ENCODE results near the gene CDS2.

CDS2 gene

GRCh38 chr20:5155404-5155803 is 28.6 kb downstream of the CDS2 start:
- Mint-ChIP-seq H3K4me3 (no peak overlapping the region), H3K4me1 (ENCODE audit: low read depth) (peaks cover 59% of the 10 kb centered on the region), H3K27ac (no peak overlapping the region), H3K9me3 (no peaks in the 10 kb centered on the region), H3K27me3 (no peaks in the 10 kb centered on the region), H3K36me3 (ENCODE audit: low read depth) (peaks cover 8% of the 10 kb centered on the region)

DNA sequence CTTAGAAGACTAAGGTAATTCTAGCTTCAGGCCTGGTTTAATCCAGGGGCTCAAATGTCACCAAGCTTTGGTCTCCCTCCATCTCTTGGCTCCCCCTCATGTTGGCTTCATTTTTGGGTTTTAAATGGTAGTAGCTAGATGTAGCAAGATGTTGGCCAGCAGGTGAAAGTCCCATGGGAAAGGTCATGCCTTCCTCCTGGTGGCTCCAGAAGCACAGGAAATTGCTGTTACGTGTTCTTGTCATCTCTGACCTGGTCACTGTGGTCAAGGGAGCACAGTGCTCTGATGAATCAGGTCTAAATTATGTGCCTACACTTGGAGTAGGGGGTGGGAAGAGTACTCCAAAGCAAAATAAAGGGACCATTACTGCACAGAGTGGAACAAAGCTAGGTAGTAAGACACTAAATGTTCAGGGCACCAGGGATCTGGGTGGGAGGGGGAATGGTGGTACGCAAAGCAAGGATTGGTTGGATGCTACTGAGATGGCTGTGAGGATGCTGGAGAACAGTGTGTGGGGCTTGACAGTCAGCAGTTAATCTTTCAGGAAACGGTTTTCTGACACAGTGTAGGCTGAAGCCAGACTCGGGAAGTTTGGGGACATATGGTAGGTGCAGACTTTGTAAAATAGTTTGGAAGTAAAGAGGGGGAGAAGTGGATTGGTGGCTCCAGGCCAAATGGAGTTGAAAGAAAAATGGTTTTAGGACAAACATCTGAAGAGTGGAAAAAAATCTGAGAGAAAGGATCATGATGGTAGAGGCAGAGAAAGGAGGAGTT is 30.1 kb downstream of the CDS2 start:
- Mint-ChIP-seq H3K27ac (no peak overlapping the region), H3K27me3 (no peaks in the 10 kb centered on the region), H3K9me3 (no peaks in the 10 kb centered on the region), H3K4me1 (ENCODE audit: low read depth) (peaks cover 67% of the 10 kb centered on the region), H3K36me3 (ENCODE audit: low read depth) (peaks cover 8% of the 10 kb centered on the region), H3K4me3 (no peak overlapping the region)

DNA sequence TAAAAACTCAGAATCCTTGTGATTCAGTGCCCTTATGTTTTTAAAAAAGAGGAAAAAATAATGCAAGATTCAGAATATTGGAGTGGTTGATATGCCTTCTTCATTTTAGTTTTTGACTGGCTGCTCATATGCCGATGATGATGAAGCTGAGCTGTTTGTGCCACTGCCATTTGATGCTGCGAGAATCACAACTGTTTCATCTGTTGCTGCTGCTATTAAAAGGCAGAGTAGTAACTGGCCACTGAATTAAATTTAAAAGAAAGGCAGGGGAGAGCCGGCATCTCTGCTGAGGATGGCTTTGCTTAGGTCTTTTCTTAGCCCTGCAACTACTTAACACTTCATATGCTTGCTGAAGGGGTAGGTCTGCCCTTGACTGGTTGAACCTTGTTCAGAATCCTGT is 33.1 kb downstream of the CDS2 start:
- Mint-ChIP-seq H3K9me3 (no peaks in the 10 kb centered on the region), H3K4me3 (no peak overlapping the region), H3K27me3 (no peaks in the 10 kb centered on the region), H3K4me1 (ENCODE audit: low read depth) (peaks cover 55% of the 10 kb centered on the region), H3K36me3 (ENCODE audit: low read depth) (peaks cover 5% of the 10 kb centered on the region), H3K27ac (no peak overlapping the region)

DNA sequence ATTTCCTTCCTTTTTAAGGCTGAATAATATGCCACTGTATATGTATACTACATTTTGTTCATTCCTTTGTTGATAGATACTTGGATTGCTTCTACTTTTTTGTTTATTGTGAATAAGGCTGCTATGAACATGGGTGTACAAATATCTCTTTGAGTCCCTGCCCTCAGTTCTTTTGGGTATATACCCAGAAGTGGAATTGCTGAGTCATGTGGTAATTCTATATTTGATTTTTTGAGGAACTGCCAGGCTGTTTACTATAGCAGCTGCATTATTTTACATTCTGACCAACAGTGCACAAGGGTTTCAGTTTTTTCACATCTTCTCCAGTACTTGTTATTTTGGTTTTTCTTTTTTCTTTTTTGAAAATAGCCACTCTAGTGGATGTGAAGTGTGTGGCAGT is 34.1 kb downstream of the CDS2 start:
- peaks cover 5% of the 10 kb centered on the region for H3K36me3 Mint-ChIP-seq (ENCODE audit: low read depth)
- H3K27ac Mint-ChIP-seq = no peak overlapping the region
- H3K27me3 Mint-ChIP-seq = no peaks in the 10 kb centered on the region
- H3K9me3 Mint-ChIP-seq = no peaks in the 10 kb centered on the region
- H3K4me1 Mint-ChIP-seq (ENCODE audit: low read depth) = peaks cover 55% of the 10 kb centered on the region
- no peak overlapping the region for H3K4me3 Mint-ChIP-seq

DNA sequence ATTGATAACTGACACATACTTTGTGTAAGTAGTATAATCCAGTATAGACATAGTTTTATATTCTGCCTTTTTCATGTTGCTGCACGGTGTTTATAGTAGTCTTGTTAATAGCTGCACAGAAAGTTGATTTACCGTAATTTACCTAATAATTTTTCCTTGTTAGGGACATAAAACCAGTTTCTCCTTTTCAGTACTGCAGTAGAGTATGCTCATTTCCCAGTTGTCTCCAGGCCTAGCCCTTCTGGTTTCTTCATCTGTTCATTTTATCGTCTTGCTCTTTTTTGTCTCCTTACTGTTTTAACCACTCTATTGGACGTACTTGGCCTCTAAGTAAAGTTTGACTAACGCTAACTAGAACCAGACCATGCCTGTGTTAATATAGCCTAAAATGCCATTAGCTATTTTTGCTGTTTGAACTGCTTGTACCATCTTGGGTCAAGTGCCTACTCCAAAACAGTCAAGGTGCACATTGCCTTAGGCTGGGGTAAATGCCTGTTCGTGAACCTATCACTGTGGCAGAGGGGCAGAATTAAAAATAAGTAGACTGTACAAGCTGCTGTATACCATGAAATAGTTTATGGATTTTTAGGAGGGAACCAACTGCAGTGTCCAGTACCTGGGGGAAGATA is 34.8 kb downstream of the CDS2 start:
- Mint-ChIP-seq H3K36me3 (ENCODE audit: low read depth) (no peaks in the 10 kb centered on the region), H3K4me3 (no peak overlapping the region), H3K4me1 (ENCODE audit: low read depth) (peaks cover 57% of the 10 kb centered on the region)

DNA sequence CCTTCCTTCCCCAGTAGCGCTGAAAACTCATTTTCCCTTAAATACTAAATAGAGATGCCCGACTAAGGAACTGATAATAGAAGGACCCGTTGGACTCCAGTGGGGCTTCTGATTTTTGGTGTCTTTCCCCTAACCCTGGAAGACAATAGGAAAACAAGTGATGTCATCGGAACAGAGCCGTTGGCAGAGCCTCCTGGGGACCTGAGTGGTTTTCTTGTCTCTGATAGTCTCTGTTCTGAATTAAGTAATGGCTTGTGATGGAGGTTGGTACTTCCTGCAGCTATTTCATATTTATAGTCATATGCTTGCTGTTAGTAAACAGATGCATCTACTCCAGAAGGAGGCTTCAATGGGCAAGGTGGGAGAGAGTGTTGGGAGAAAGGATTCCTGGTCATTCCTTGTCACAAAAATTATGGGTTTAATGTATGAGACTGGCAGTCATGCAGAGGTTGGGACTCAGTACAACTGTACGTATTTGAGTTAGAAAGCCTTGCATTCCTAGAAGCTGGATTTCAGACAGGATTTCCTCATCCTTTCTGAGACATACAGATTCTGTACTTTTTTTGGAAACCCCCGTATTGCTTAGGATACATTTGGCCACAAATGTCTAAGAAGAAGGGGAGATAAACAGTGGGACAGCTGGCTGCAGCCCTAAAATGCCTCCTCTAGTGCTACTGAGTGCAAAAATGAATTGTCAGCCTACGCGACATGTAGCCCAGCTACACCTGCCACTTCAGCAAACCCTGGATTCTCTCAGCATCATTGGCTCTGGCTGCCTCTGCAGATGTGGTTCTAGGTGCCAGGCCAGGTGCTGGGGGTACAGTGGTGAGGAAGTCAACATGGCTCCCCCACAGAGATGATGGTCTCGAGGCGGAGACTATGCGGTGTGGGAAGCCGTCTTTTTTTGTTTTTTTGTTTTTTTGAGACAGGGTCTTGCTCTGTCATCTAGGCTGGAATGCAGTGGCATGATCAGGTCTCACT is 38.1 kb downstream of the CDS2 start:
- H3K36me3 Mint-ChIP-seq (ENCODE audit: low read depth) = no peaks in the 10 kb centered on the region
- H3K4me1 Mint-ChIP-seq (ENCODE audit: low read depth) = peaks cover 78% of the 10 kb centered on the region
- H3K27ac Mint-ChIP-seq = no peak overlapping the region
- no peaks in the 10 kb centered on the region for H3K9me3 Mint-ChIP-seq
- no peaks in the 10 kb centered on the region for H3K27me3 Mint-ChIP-seq
- no peak overlapping the region for H3K4me3 Mint-ChIP-seq

More for the DNA sequence above, 34.8 kb downstream of the CDS2 start:
- H3K9me3 Mint-ChIP-seq = no peaks in the 10 kb centered on the region
- no peaks in the 10 kb centered on the region for H3K27me3 Mint-ChIP-seq
- no peak overlapping the region for H3K27ac Mint-ChIP-seq

GRCh38 chr20:5168651-5169396 is 42.0 kb downstream of the CDS2 start:
- Mint-ChIP-seq H3K27ac (peak overlapping the region; percentile 43), H3K4me3 (no peak overlapping the region), H3K27me3 (no peaks in the 10 kb centered on the region), H3K4me1 (ENCODE audit: low read depth) (peaks cover 76% of the 10 kb centered on the region), H3K36me3 (ENCODE audit: low read depth) (no peaks in the 10 kb centered on the region), H3K9me3 (no peaks in the 10 kb centered on the region)

- H3K9me3 Mint-ChIP-seq = no peaks in the 10 kb centered on the region
- H3K27ac Mint-ChIP-seq = no peak overlapping the region
- H3K4me1 Mint-ChIP-seq (ENCODE audit: low read depth) = peaks cover 65% of the 10 kb centered on the region
- H3K36me3 Mint-ChIP-seq (ENCODE audit: low read depth) = no peaks in the 10 kb centered on the region
- H3K27me3 Mint-ChIP-seq = no peaks in the 10 kb centered on the region
- no peak overlapping the region for H3K4me3 Mint-ChIP-seq
These were observed 43.5 kb downstream of the CDS2 start for GRCh38 chr20:5170341-5170740.

DNA sequence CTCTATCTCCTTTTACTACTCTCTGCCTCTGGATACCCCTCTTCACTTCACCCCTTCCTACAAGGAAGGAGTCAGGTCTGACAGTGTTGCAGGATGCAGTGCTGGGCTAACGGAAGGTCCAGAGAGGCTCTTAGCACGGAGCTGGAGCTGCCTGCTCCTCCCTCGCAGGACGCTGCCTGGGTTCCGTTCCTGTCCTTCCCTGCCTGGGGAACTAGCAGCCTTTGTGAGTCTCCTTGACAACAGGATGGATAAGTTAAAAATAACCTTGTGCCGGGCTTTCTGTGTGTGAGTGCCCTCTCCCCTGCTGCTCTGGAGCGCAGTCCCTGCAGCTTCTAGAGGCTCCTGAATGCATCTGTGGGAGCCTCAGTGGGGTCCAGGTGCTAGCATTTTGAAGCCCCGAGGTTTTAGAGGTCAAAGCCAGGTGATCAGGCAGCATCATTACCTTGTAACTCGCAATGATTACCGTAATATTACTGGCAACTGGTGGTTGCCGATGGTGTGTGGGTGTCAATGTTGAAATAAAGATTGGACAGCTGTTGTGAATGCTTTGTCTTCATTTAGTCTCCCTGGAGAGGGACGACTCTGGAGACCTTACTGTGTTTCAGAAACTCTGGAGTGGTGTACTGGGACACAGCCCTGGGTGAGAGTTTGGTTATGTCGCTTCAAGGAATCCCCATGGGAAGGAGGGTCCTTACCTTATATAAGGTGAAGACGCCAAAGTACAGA is 44.4 kb downstream of the CDS2 start:
- Mint-ChIP-seq H3K9me3 (no peaks in the 10 kb centered on the region), H3K4me3 (no peak overlapping the region), H3K27ac (no peak overlapping the region), H3K27me3 (no peaks in the 10 kb centered on the region), H3K4me1 (ENCODE audit: low read depth) (peaks cover 56% of the 10 kb centered on the region), H3K36me3 (ENCODE audit: low read depth) (peaks cover 1% of the 10 kb centered on the region)

DNA sequence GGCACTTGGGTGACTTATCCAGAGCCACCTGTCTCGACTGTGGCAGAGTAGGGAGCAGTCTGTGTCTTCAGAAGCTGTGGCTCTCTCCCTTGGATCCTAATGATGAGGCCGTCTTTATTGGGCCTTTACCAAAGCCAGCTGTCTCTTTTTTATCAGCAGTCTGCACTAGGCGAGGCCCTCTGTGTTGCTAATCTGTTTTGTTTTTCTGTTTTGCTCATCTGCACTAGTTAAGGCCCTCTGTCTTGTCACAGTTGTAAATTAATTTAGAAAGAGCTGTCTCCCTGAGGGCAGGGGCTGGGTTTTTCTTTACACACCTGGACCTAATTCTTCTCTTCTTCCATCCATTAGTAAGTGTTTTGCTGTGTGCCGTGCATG is 45.0 kb downstream of the CDS2 start:
- H3K4me3 Mint-ChIP-seq = no peak overlapping the region
- no peaks in the 10 kb centered on the region for H3K9me3 Mint-ChIP-seq
- H3K36me3 Mint-ChIP-seq (ENCODE audit: low read depth) = peaks cover 7% of the 10 kb centered on the region
- no peaks in the 10 kb centered on the region for H3K27me3 Mint-ChIP-seq
- peaks cover 51% of the 10 kb centered on the region for H3K4me1 Mint-ChIP-seq (ENCODE audit: low read depth)
- no peak overlapping the region for H3K27ac Mint-ChIP-seq

GRCh38 chr20:5172167-5172601 is 45.4 kb downstream of the CDS2 start:
- Mint-ChIP-seq H3K4me1 (ENCODE audit: low read depth) (peaks cover 47% of the 10 kb centered on the region), H3K9me3 (no peaks in the 10 kb centered on the region)

DNA sequence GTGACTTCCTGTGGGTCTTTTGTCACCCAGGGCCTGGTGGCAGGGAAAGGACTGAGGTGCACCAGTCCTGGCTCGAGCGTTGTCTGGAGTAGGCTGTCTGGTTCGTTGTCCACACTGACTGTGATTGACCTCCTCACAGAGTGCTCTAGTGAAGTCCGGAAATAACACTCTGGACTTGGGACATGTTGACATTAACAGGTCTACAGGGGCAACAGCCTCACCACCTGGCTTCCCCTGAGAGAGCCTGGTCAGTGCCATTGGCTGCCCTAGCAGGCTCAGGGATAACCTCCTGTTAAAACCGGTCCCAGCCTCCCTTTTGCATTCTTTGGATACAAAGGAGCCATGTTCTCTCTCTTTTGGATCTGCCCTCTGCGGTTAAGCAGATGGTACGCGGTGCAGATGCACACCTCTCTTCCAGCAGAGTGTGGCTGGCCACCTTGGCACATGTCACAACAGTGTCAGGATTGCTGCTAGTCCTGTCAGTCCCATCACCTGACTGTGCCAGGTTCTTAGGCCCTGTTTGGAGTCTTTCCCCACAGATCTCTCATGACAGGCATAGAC is 46.2 kb downstream of the CDS2 start:
- no peak overlapping the region for H3K27ac Mint-ChIP-seq
- H3K27me3 Mint-ChIP-seq = no peaks in the 10 kb centered on the region
- H3K9me3 Mint-ChIP-seq = no peaks in the 10 kb centered on the region
- no peak overlapping the region for H3K4me3 Mint-ChIP-seq
- H3K36me3 Mint-ChIP-seq (ENCODE audit: low read depth) = peaks cover 13% of the 10 kb centered on the region
- peaks cover 40% of the 10 kb centered on the region for H3K4me1 Mint-ChIP-seq (ENCODE audit: low read depth)

More at GRCh38 chr20:5172167-5172601, 45.4 kb downstream of the CDS2 start:
- H3K36me3 Mint-ChIP-seq (ENCODE audit: low read depth) = peaks cover 11% of the 10 kb centered on the region
- no peaks in the 10 kb centered on the region for H3K27me3 Mint-ChIP-seq
- no peak overlapping the region for H3K4me3 Mint-ChIP-seq
- peak overlapping the region; percentile 3 for H3K27ac Mint-ChIP-seq

- H3K36me3 Mint-ChIP-seq (ENCODE audit: low read depth) = peaks cover 20% of the 10 kb centered on the region
- H3K27me3 Mint-ChIP-seq = no peaks in the 10 kb centered on the region
- peaks cover 32% of the 10 kb centered on the region for H3K4me1 Mint-ChIP-seq (ENCODE audit: low read depth)
- H3K27ac Mint-ChIP-seq = no peak overlapping the region
- H3K4me3 Mint-ChIP-seq = no peak overlapping the region
- H3K9me3 Mint-ChIP-seq = no peaks in the 10 kb centered on the region
These were observed 46.9 kb downstream of the CDS2 start for GRCh38 chr20:5173751-5174150.

Measured in stimulated activated naive CD8-positive, alpha-beta T cell treated with anti-CD3 and anti-CD28 coated beads, Interleukin-15, Interleukin-2, amounts not matched to agents 100 ng/mL and 50 ng/mL, for 24 hours (primary cell).